Activated CD4-positive, alpha-beta T cell treated with anti-CD3 and anti-CD28 coated beads, Interleukin-2, amount 10 ng/mL, durations not matched to agents 7 days and 5 days (primary cell): Measurements from ENCODE around the gene CISH. TPM values are rescaled to one million over a fixed set of nuclear protein-coding genes. Genes with fewer than 3 reads are reported as not detected.

Experiments used
- CTCF ChIA-PET: fragments of 350-600 bp; sonication (Branson Sonifier 250); formaldehyde crosslinking; loops from one replicate; lab custom pipeline; 2021; ENCODE audit warnings: antibody characterized with exemption; lab: Charles Lee
- POLR2A ChIA-PET: fragments of 350-600 bp; sonication (Branson Sonifier 250); formaldehyde crosslinking; loops from one replicate; lab custom pipeline; 2021; ENCODE audit warnings: antibody characterized with exemption; lab: Charles Lee
- DNase-seq: peaks from one replicate; pipeline ENCODE4 v3.0.0-alpha.2; 2020
- H3K27ac Mint-ChIP-seq: one replicate; pipeline ENCODE4 v1.8.0; 2021; ENCODE audit warnings: mild to moderate bottlenecking, moderate library complexity, mixed read lengths
- H3K27me3 Mint-ChIP-seq: one replicate; pipeline ENCODE4 v1.8.0; 2021; ENCODE audit warnings: mixed read lengths
- H3K36me3 Mint-ChIP-seq: one replicate; pipeline ENCODE4 v1.8.0; 2021; ENCODE audit warnings: low read depth, mixed read lengths
- H3K4me1 Mint-ChIP-seq: one replicate; pipeline ENCODE4 v1.8.0; 2021; ENCODE audit warnings: mixed read lengths
- H3K4me3 Mint-ChIP-seq: one replicate; pipeline ENCODE4 v1.8.0; 2021; ENCODE audit warnings: mild to moderate bottlenecking, moderate library complexity, mixed read lengths
- H3K9me3 Mint-ChIP-seq: one replicate; pipeline ENCODE4 v1.8.0; 2021; ENCODE audit warnings: mixed read lengths
- total RNA-seq, 2 experiments: library from RNA; stranded (reverse); gene quantifications; one replicate each; pipeline ENCODE4 v1.2.3, GENCODE V29; 2021

Gene CISH
- total RNA-seq, 2 experiments from 2014 or later, result 300 to 308 TPM

GRCh38 chr3:50588759-50589433 lies 22.7 kb downstream of the CISH start:
- Mint-ChIP-seq H3K4me1 (peaks cover 92% of the 10 kb centered on the region), H3K4me3 (peak overlapping the region; percentile 70), H3K27me3 (no peaks in the 10 kb centered on the region), H3K27ac (peak overlapping the region; percentile 96), H3K9me3 (no peaks in the 10 kb centered on the region), H3K36me3 (peaks cover 24% of the 10 kb centered on the region)
- CTCF ChIA-PET, result interaction anchor here (0.7 to 11.1 kb wide), 5 partner anchors 13 to 910 kb away, joined by 3 to 284 read pairs (median 76); partner anchors contain the start of genes C3orf18, CISH, HEMK1 and MAPKAPK3
- POLR2A ChIA-PET, result interaction anchor here (0.8 to 7.3 kb wide), 8 partner anchors 10 to 29 kb away, joined by 3 to 76 read pairs (median 4); partner anchors contain the start of gene CISH
- no peak for DNase-seq

- Mint-ChIP-seq H3K4me3 (peak overlapping the region; percentile 45), H3K27me3 (no peaks in the 10 kb centered on the region), H3K9me3 (no peaks in the 10 kb centered on the region), H3K36me3 (peaks cover 32% of the 10 kb centered on the region), H3K27ac (peak overlapping the region; percentile 96), H3K4me1 (peaks cover 89% of the 10 kb centered on the region)
- ChIA-PET CTCF (interaction anchor here (2.6 to 11.1 kb wide), 4 partner anchors 10 to 27 kb away, joined by 8 to 284 read pairs (median 144); partner anchors contain the start of genes C3orf18, CISH, HEMK1 and MAPKAPK3), POLR2A (interaction anchor here (1.0 to 7.3 kb wide), 6 partner anchors 14 to 25 kb away, joined by 3 to 76 read pairs (median 4); partner anchors contain the start of gene CISH)
- DNase-seq, result peak; percentile 71
These were observed 23.5 kb downstream of the CISH start for GRCh38 chr3:50587806-50588758.

- H3K4me3 Mint-ChIP-seq, result peak overlapping the region; percentile 31
- peaks cover 86% of the 10 kb centered on the region for H3K4me1 Mint-ChIP-seq
- peaks cover 37% of the 10 kb centered on the region for H3K36me3 Mint-ChIP-seq
- H3K9me3 Mint-ChIP-seq, result no peaks in the 10 kb centered on the region
- no peak for DNase-seq
- POLR2A ChIA-PET, result interaction anchor here (1.0 to 7.3 kb wide), 4 partner anchors 14 to 26 kb away, joined by 3 to 76 read pairs (median 3); no protein-coding TSS in a partner anchor
- peak overlapping the region; percentile 96 for H3K27ac Mint-ChIP-seq
- H3K27me3 Mint-ChIP-seq, result no peaks in the 10 kb centered on the region
- CTCF ChIA-PET, result interaction anchor here (2.6 to 11.1 kb wide), 4 partner anchors 11 to 27 kb away, joined by 8 to 284 read pairs (median 144); partner anchors contain the start of genes C3orf18, CISH, HEMK1 and MAPKAPK3
These were observed 24.2 kb downstream of the CISH start for GRCh38 chr3:50587373-50587772.

GRCh38 chr3:50586763-50587070 lies 24.9 kb downstream of the CISH start:
- Mint-ChIP-seq H3K27me3 (no peaks in the 10 kb centered on the region), H3K4me3 (no peak overlapping the region), H3K27ac (peak overlapping the region; percentile 96), H3K4me1 (peaks cover 85% of the 10 kb centered on the region), H3K9me3 (no peaks in the 10 kb centered on the region), H3K36me3 (peaks cover 41% of the 10 kb centered on the region)
- DNase-seq, result no peak
- ChIA-PET CTCF (interaction anchor here (2.6 to 11.1 kb wide), 4 partner anchors 11 to 28 kb away, joined by 8 to 284 read pairs (median 144); partner anchors contain the start of genes C3orf18, CISH, HEMK1 and MAPKAPK3), POLR2A (interaction anchor here (1.0 to 7.3 kb wide), 3 partner anchors 14 to 16 kb away, joined by 3 to 76 read pairs (median 3); no protein-coding TSS in a partner anchor)

DNA sequence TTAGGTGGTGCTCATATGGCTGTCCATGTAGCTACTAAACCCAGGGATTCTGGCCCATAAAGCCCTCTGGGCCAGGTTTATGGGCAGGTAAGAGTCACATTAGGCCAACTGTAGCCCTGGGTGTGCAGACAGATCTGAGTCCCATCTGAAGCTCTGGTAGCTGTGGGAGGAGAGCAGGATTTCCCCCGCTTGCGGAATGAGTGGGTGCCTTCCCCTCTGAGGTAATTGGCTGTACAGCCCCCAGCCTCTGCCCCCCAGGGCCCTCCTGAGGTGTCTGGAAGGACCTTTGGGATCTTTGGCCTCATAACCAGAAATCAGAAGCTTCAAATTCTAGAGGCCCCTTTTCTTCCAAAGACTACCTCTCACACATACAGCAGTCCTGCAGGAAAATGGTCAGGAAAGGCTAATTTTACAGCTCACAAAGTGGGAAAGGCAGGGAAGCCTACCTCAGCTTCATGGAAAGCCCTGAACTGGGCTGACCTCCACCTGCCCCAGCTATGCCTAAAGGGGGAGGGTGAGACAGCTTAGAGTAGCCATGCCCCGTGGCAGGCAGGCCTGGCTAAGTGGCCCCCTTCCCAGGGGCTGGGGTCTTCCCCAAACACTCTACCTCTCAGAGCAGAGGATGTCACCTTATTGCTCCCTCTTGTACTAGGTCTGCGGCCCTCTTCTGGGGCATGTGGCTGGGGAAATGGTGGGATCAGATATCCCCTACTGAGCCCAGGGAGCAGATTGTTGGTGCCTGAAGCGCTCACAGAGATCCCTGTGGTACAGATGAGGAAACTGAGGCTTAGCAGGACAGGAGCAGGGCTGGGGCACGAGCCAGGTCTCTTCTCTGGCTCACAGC lies 25.4 kb downstream of the CISH start:
- ChIA-PET CTCF (interaction anchor here (1.2 to 11.1 kb wide), 5 partner anchors 8 to 29 kb away, joined by 4 to 284 read pairs (median 76); partner anchors contain the start of genes C3orf18, CISH, HEMK1 and MAPKAPK3), POLR2A (interaction anchor here (1.4 to 7.3 kb wide), 2 partner anchors 16 to 17 kb away, joined by 3 to 76 read pairs; no protein-coding TSS in a partner anchor)
- Mint-ChIP-seq H3K36me3 (peaks cover 47% of the 10 kb centered on the region), H3K4me1 (peaks cover 85% of the 10 kb centered on the region), H3K27me3 (no peaks in the 10 kb centered on the region), H3K27ac (peak overlapping the region; percentile 60), H3K4me3 (no peak overlapping the region), H3K9me3 (no peaks in the 10 kb centered on the region)
- no peak for DNase-seq

DNA sequence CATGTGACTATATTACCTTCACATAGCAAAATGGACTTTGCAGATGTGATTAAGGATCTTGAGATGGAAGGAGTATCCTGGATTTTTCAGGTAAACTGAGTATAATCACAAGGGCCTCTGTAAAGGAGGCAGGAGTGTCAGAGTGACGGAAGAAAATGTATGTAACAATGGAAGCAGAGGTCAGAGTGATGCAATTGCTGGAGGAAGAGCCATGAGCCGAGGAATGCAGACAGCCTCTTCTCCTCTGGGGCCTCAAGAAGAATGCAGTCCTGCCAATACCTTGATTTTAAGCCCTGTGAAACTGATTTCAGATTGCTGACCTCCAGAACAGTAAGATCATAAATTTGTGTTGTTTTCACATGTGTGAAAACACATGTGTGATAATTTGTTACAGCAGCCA lies 27.2 kb downstream of the CISH start:
- no peaks in the 10 kb centered on the region for H3K27me3 Mint-ChIP-seq
- H3K9me3 Mint-ChIP-seq, result no peaks in the 10 kb centered on the region
- CTCF ChIA-PET, result interaction anchor here (0.6 to 17.2 kb wide), 3 partner anchors 5 to 30 kb away, joined by 3 to 284 read pairs (median 7); no protein-coding TSS in a partner anchor
- DNase-seq, result no peak
- POLR2A ChIA-PET, result no interaction called here
- no peak overlapping the region for H3K4me3 Mint-ChIP-seq
- peak overlapping the region; percentile 12 for H3K27ac Mint-ChIP-seq
- peaks cover 64% of the 10 kb centered on the region for H3K36me3 Mint-ChIP-seq
- peaks cover 85% of the 10 kb centered on the region for H3K4me1 Mint-ChIP-seq

DNA sequence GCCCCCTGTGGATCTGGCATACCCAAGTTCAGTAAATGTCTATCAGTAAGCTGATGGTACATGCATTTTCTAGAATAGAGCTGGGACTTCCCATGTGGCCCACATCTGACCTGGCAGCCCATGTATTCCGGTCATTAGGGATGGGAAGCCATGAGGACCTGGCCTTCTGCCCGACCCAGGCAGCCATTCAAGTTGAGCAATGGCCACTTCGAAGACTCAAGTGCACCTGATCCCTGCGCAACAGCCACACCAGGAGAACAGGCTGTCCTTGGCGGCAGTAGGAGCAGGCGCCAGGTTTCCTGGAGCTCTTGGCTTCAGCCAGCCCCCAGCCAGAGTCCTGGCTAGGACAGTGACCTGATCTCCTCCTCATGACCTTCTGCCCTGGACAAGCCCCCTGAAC lies 27.7 kb downstream of the CISH start:
- H3K27ac Mint-ChIP-seq, result peak overlapping the region; percentile 85
- POLR2A ChIA-PET, result interaction anchor here (0.6 to 1.0 kb wide), 2 partner anchors 9 to 94 kb away, joined by 4 to 6 read pairs; no protein-coding TSS in a partner anchor
- CTCF ChIA-PET, result interaction anchor here (0.6 to 17.2 kb wide), 3 partner anchors 6 to 30 kb away, joined by 3 to 284 read pairs (median 7); no protein-coding TSS in a partner anchor
- DNase-seq, result no peak
- no peaks in the 10 kb centered on the region for H3K27me3 Mint-ChIP-seq
- peaks cover 86% of the 10 kb centered on the region for H3K4me1 Mint-ChIP-seq
- no peak overlapping the region for H3K4me3 Mint-ChIP-seq
- H3K9me3 Mint-ChIP-seq, result no peaks in the 10 kb centered on the region
- peaks cover 69% of the 10 kb centered on the region for H3K36me3 Mint-ChIP-seq

- ChIA-PET CTCF (interaction anchor here (0.9 to 17.2 kb wide), 6 partner anchors 8 to 919 kb away, joined by 3 to 284 read pairs (median 8); partner anchors contain the start of gene MAPKAPK3), POLR2A (no interaction called here)
- DNase-seq, result no peak
- H3K36me3 Mint-ChIP-seq, result peaks cover 81% of the 10 kb centered on the region
- peaks cover 84% of the 10 kb centered on the region for H3K4me1 Mint-ChIP-seq
- H3K27ac Mint-ChIP-seq, result peak overlapping the region; percentile 88
- no peak overlapping the region for H3K4me3 Mint-ChIP-seq
- no peaks in the 10 kb centered on the region for H3K27me3 Mint-ChIP-seq
- H3K9me3 Mint-ChIP-seq, result no peaks in the 10 kb centered on the region
These were observed 29.5 kb downstream of the CISH start for GRCh38 chr3:50582083-50582482.

GRCh38 chr3:50581459-50581842 lies 30.1 kb downstream of the CISH start:
- Mint-ChIP-seq H3K4me3 (no peak overlapping the region), H3K27me3 (no peaks in the 10 kb centered on the region), H3K4me1 (peaks cover 82% of the 10 kb centered on the region), H3K9me3 (no peaks in the 10 kb centered on the region), H3K27ac (peak overlapping the region; percentile 88), H3K36me3 (peaks cover 87% of the 10 kb centered on the region)
- CTCF ChIA-PET, result interaction anchor here (0.9 to 17.2 kb wide), 8 partner anchors 8 to 919 kb away, joined by 3 to 284 read pairs (median 4); no protein-coding TSS in a partner anchor
- no peak for DNase-seq
- POLR2A ChIA-PET, result no interaction called here

- CTCF ChIA-PET, result interaction anchor here (1.1 to 17.2 kb wide), 7 partner anchors 8 to 74 kb away, joined by 3 to 284 read pairs (median 4); no protein-coding TSS in a partner anchor
- POLR2A ChIA-PET, result no interaction called here
- H3K27me3 Mint-ChIP-seq, result no peaks in the 10 kb centered on the region
- peaks cover 84% of the 10 kb centered on the region for H3K4me1 Mint-ChIP-seq
- H3K27ac Mint-ChIP-seq, result peak overlapping the region; percentile 88
- no peak overlapping the region for H3K4me3 Mint-ChIP-seq
- no peaks in the 10 kb centered on the region for H3K9me3 Mint-ChIP-seq
- DNase-seq, result no peak
- H3K36me3 Mint-ChIP-seq, result peaks cover 92% of the 10 kb centered on the region
These were observed 30.7 kb downstream of the CISH start for GRCh38 chr3:50580683-50581458.
